22Rv1 (cell line): Measurements from ENCODE around the gene PKN1.

Experiments
- CTCF ChIP-seq: fragments of 450-650 bp; IDR thresholded peaks from 2 replicates; pipeline ENCODE4 v1.5.1; 2017; ENCODE audit warnings: mild to moderate bottlenecking
- ZFX ChIP-seq: fragments of 450-650 bp; IDR thresholded peaks from 2 replicates; pipeline ENCODE4 v1.6.1; 2017; ENCODE audit warnings: antibody characterized with exemption, borderline replicate concordance

GRCh38 chr19:14383661-14384555, 49.2 kb upstream of the PKN1 start:
- TF ChIP-seq CTCF, result no peak
- no peak for TF ChIP-seq ZFX
